Jurkat, Clone E6-1 (cell line): Measurements from ENCODE around the gene NFATC1. TPM values are rescaled to one million over a fixed set of nuclear protein-coding genes. Genes with fewer than 3 reads are reported as not detected.
A peak's percentile ranks its signal among the peaks of the same experiment; 100 is the strongest.

Experiments
- DNase-seq: peaks from one replicate; pipeline ENCODE4 v3.0.0-alpha.2; 2011; ENCODE audit warnings: low read depth, low spot score
- H3K4me3 ChIP-seq: 2 replicates; pipeline ENCODE4 v1.5.1; 2011; ENCODE audit warnings: mild to moderate bottlenecking, low read length, control low read depth, moderate library complexity
- polyA plus RNA-seq: library from polyadenylated mRNA; unstranded; fragments of >200 nt; gene quantifications from one replicate; pipeline ENCODE4 v1.2.1, GENCODE V29; 2012; ENCODE audit warnings: missing spikeins; ENCODE audit not compliant: insufficient read length, insufficient read depth

The NFATC1 gene
- polyA plus RNA-seq, result 21.7 TPM

DNA sequence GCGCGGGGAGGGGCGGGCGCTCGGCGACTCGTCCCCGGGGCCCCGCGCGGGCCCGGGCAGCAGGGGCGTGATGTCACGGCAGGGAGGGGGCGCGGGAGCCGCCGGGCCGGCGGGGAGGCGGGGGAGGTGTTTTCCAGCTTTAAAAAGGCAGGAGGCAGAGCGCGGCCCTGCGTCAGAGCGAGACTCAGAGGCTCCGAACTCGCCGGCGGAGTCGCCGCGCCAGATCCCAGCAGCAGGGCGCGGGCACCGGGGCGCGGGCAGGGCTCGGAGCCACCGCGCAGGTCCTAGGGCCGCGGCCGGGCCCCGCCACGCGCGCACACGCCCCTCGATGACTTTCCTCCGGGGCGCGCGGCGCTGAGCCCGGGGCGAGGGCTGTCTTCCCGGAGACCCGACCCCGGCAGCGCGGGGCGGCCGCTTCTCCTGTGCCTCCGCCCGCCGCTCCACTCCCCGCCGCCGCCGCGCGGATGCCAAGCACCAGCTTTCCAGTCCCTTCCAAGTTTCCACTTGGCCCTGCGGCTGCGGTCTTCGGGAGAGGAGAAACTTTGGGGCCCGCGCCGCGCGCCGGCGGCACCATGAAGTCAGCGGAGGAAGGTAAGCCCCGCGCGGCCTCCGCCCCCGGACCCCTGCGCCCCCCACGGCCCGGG is at the start of gene NFATC1:
Gene NFATC1, plus strand, starts transcription at position 170 of the 644 bp plus-strand sequence. Its CDS starts 295 bp downstream, at position 465.
- peak; percentile 39 for DNase-seq

DNA sequence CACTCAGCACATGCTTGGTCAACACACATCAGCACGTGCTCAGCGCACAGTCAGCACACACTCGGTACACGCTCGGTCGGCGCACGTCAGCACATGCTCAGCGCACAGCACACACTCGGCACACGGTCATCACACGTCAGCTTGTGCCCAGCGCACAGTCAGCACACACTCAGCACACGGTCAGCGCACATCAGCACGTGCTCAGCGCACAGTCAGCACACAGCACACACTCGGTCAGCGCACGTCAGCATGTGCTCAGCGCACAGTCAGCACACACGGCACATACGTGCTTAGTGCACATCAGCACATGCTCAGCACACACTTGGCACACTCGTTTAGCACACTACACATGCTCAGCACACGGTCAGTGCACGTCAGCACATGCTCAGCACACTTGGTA is 49.7 kb upstream of the NFATC1 start:
- no peak overlapping the region for H3K4me3 ChIP-seq
- DNase-seq, result no peak

More for the DNA sequence above, at the start of gene NFATC1:
- H3K4me3 ChIP-seq, result peak within 1 kb of the TSS; percentile 50

DNA sequence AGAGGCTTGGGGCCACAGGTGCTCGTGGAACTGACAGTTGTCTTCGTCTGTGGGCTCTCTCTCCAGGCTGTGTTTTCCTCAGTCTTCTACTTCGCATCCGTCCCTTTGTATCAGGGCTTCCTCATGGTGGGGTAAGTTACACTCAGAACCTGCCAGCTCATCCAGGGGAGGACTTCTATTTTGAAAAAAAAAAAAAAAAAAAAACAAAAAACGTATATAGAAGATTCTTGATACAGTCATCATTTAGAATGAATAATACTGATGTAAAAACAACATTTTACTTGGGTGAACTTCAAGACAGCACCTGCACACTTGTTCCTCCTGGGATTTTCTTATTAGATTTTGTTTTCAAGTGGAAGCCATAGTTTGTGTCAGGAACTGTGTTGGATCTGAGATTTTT is 47.7 kb upstream of the NFATC1 start:
- H3K4me3 ChIP-seq, result no peak overlapping the region
- DNase-seq, result no peak

GRCh38 chr18:79352432-79352831 is 43.3 kb upstream of the NFATC1 start:
- H3K4me3 ChIP-seq, result no peak overlapping the region
- DNase-seq, result no peak

- no peak for DNase-seq
- H3K4me3 ChIP-seq, result no peak overlapping the region
Measured at GRCh38 chr18:79353267-79353666, 42.5 kb upstream of the NFATC1 start.

GRCh38 chr18:79354350-79354749 is 41.4 kb upstream of the NFATC1 start:
- DNase-seq, result no peak
- no peak overlapping the region for H3K4me3 ChIP-seq

- no peak for DNase-seq
- H3K4me3 ChIP-seq, result no peak overlapping the region
Measured at GRCh38 chr18:79355433-79356335, 40.0 kb upstream of the NFATC1 start.

DNA sequence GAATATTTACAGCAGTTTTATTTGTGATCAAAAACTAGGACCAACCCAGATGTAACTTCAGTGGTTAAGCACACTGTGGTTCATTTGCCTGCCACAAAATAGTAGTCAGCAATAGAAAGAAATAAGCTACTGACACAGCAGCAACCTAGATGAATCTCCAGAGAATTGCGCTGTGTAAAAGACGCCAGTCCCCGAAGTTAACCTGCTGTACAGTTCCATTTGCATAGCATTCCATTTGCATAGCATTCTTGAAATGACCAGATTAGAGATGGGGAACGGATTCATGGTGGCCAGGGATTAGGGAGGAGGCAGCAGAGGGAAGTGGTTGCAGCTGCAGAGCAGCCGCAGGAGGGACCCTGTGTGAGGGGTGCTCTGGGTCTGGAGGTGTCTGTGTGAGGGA is 39.3 kb upstream of the NFATC1 start:
- H3K4me3 ChIP-seq, result no peak overlapping the region
- DNase-seq, result no peak

- DNase-seq, result no peak
- no peak overlapping the region for H3K4me3 ChIP-seq
Measured at GRCh38 chr18:79360933-79361332, 34.8 kb upstream of the NFATC1 start.

DNA sequence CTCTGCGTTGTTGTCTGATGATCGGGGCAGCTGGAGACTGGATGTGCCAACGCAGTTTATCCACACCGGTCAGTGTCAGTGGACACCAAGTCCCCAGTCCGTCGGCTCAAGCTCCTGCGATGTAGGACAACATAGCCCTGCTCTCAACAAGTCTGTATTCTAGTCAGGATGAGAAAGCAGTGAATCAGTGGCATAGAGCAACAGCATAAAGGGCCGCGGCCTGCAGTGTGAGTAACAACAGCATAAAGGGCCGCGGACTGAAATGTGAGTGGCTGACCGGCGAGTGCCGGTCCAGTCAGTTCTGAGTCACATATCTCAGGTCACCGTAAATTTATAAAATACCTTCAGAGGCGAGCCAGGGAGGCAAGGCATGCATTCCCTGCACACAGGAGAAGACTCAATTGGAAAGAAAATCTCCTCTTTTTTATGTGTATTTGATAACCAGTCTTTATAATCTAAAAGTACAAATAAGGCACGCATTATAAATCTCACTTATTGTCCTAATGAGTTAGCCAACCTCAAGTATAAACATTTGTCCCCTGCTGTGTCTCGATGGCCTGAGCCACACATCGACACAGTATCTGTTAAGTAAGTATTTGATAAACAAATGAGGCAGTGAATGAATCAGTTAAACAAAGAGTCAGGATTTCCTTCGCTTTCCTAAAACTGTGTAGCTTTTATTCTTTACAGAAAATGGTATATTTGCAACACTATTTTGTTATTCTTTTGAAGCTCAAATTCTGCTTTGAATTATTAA is 33.8 kb upstream of the NFATC1 start:
- DNase-seq, result no peak
- H3K4me3 ChIP-seq, result no peak overlapping the region

- DNase-seq, result no peak
- no peak overlapping the region for H3K4me3 ChIP-seq
Measured at GRCh38 chr18:79365701-79366100, 30.0 kb upstream of the NFATC1 start.

- H3K4me3 ChIP-seq, result no peak overlapping the region
- no peak for DNase-seq
Measured at GRCh38 chr18:79366177-79367094, 29.3 kb upstream of the NFATC1 start.

- no peak for DNase-seq
- H3K4me3 ChIP-seq, result no peak overlapping the region
Measured at GRCh38 chr18:79367480-79367879, 28.2 kb upstream of the NFATC1 start.

DNA sequence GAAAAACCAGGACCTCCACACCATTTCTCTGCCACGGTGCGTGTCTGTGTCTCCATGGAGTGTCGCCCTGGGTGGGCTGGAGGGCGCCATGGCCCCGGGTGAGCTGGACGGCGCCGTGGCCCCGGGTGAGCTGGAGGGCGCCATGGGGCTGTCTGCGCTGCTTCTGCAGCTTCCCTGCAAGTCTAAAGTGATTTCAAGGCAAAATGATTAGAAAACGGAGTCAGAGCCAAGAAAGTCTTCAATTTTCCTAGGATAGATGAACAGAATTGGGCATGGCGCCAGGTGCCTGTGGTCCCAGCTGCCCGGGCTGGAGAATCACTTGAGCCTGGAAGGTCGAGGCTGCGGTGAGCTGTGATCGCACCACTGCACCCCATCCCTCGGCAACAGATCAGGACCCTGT is 27.7 kb upstream of the NFATC1 start:
- H3K4me3 ChIP-seq, result no peak overlapping the region
- no peak for DNase-seq

- H3K4me3 ChIP-seq, result no peak overlapping the region
- DNase-seq, result peak; percentile 63
Measured at GRCh38 chr18:79368681-79369080, 27.0 kb upstream of the NFATC1 start.

DNA sequence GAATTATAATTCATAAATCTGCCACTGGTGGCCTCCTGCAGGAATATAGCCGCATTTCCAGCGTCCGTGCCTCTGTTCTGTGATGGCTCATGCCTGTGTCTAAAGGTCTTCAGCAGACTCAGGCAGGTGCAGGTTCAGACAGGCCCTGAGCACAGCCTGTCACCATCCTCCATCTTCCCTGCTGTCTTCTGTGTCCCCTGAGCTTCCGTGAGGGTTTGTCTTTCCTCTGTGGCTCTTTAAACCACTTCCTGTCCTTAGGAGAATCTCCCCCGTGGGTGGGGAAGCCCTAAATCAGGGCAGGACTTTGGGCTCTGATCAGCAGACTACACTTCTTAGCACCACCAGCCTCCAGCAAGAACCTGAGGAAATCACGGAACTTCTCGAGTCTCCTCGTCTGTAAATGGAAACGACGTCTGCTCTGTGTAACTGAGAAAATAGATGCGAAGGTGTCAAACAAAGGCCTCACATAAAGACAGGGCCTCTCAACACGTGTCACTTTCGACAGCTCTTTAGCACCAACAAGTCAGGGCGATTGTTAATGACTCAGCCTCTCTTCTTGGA is 24.1 kb upstream of the NFATC1 start:
- peak; percentile 56 for DNase-seq
- H3K4me3 ChIP-seq, result no peak overlapping the region

GRCh38 chr18:79372461-79372860 is 23.3 kb upstream of the NFATC1 start:
- DNase-seq, result no peak

DNA sequence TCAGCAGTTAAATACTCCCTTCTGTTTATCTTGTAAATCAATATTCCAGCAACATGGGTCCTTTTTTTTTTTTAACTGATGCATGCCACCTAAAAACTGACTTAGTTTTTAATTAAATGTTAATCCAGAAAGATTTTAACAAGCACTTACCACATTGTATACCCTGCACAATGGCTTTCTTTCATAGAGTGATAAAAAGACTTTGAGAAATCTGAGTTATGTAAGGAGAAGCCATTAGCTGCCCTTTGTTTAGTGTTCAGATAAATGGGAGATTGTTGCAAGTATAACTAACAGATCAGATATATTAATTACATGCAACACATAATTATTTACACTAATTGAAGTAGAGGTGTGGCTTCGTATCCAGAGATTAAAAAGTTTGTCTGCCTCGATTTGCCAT is 22.7 kb upstream of the NFATC1 start:
- H3K4me3 ChIP-seq, result no peak overlapping the region
- DNase-seq, result no peak

More at GRCh38 chr18:79372461-79372860, 23.3 kb upstream of the NFATC1 start:
- H3K4me3 ChIP-seq, result no peak overlapping the region
